Tibial nerve (tissue), 4 donors: ENCODE data around the gene SMAP1. TPM values are rescaled to one million over a fixed set of nuclear protein-coding genes. Genes with fewer than 3 reads are reported as not detected.

ENCODE experiments used
- DNase-seq, 2 donors: peaks; one replicate each; pipeline ENCODE4 v3.0.0-alpha.2; 2019; ENCODE audit warnings: low spot score in 2 of 2
- H3K27ac ChIP-seq, 4 donors: fragments of 200-600 bp; sonication (generic) in 3 of 4; one replicate each; pipeline ENCODE4 v1.5.1; 2017 to 2019; ENCODE audit warnings: mild to moderate bottlenecking in 1 of 4
- H3K27me3 ChIP-seq, 2 donors: fragments of 200-600 bp; sonication (generic) in 1 of 2; one replicate each; pipeline versions ENCODE4 v1.5.1 to v1.6.0; 2017 to 2019
- H3K36me3 ChIP-seq, 3 donors: fragments of 200-600 bp; sonication (generic); one replicate each; pipeline ENCODE4 v1.5.1; 2018 to 2019
- H3K4me1 ChIP-seq, 4 donors: fragments of 200-600 bp; sonication (generic) in 3 of 4; one replicate each; pipeline ENCODE4 v1.5.1; 2017 to 2019
- H3K4me3 ChIP-seq, 4 donors: fragments of 200-600 bp; sonication (generic) in 3 of 4; one replicate each; pipeline ENCODE4 v1.5.1; 2017 to 2019; ENCODE audit warnings: mild to moderate bottlenecking in 1 of 4, moderate library complexity in 1 of 4
- H3K9me3 ChIP-seq, 4 donors: fragments of 200-600 bp; sonication (generic) in 3 of 4; one replicate each; pipeline ENCODE4 v1.5.1; 2017 to 2019
- EP300 ChIP-seq, 2 donors: sonication (generic); formaldehyde crosslinking; IDR thresholded peaks; one replicate each; pipeline ENCODE4 v1.6.1; 2017; ENCODE audit warnings: antibody characterized with exemption in 2 of 2, mild to moderate bottlenecking in 1 of 2
- POLR2A ChIP-seq, 2 donors: fragments of 450-650 bp; IDR thresholded peaks; one replicate each; pipeline ENCODE4 v1.6.1; 2017; ENCODE audit warnings: antibody characterized with exemption in 2 of 2, mild to moderate bottlenecking in 2 of 2, moderate library complexity in 2 of 2
- WGBS, 2 donors: methylation state at CpG; one replicate each; pipeline ENCODE4 v1.1.5; 2018; 5-methylcytosine and 5-hydroxymethylcytosine counted together
- total RNA-seq, 4 donors: library from RNA; depleted of rRNA; stranded (reverse); fragments of >200 nt; gene quantifications; one replicate each; pipeline ENCODE4 v1.1.0, GENCODE V29; 2016
- TF ChIP-seq, protein P1 (sequence below), 5 experiments: fragments of 200-600 bp in 3 of 5; fragments of 450-650 bp in 2 of 5; sonication (generic) in 3 of 5; IDR thresholded peaks; one replicate each; pipeline ENCODE4 v1.5.1; 2016 to 2019; ENCODE audit warnings: antibody characterized with exemption in 5 of 5, mild to moderate bottlenecking in 3 of 5, moderate library complexity in 2 of 5

The SMAP1 gene
- total RNA-seq, 4 donors from 2014 or later: 18.0 to 21.6 (median 20.2) TPM

- TF ChIP-seq, protein P1, sequence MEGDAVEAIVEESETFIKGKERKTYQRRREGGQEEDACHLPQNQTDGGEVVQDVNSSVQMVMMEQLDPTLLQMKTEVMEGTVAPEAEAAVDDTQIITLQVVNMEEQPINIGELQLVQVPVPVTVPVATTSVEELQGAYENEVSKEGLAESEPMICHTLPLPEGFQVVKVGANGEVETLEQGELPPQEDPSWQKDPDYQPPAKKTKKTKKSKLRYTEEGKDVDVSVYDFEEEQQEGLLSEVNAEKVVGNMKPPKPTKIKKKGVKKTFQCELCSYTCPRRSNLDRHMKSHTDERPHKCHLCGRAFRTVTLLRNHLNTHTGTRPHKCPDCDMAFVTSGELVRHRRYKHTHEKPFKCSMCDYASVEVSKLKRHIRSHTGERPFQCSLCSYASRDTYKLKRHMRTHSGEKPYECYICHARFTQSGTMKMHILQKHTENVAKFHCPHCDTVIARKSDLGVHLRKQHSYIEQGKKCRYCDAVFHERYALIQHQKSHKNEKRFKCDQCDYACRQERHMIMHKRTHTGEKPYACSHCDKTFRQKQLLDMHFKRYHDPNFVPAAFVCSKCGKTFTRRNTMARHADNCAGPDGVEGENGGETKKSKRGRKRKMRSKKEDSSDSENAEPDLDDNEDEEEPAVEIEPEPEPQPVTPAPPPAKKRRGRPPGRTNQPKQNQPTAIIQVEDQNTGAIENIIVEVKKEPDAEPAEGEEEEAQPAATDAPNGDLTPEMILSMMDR (IDR thresholded peaks at IDR 0.05): no peak
- TF ChIP-seq POLR2A (IDR thresholded peaks at IDR 0.05): no peak
- no peak for TF ChIP-seq EP300 (IDR thresholded peaks at IDR 0.05)
- Histone ChIP-seq H3K4me3 (no peak overlapping the region), H3K36me3 (no peaks in the 10 kb centered on the region), H3K9me3 (no peaks in the 10 kb centered on the region), H3K27me3 (no peaks in the 10 kb centered on the region), H3K27ac (no peak overlapping the region), H3K4me1 (no peaks in the 10 kb centered on the region)
- 85 to 90% methylated on average over 2 of the region's 2 CpGs for WGBS, 2 donors
- DNase-seq: no peak
These were observed 218.4 kb downstream of the SMAP1 start for GRCh38 chr6:70886071-70886470.

DNA sequence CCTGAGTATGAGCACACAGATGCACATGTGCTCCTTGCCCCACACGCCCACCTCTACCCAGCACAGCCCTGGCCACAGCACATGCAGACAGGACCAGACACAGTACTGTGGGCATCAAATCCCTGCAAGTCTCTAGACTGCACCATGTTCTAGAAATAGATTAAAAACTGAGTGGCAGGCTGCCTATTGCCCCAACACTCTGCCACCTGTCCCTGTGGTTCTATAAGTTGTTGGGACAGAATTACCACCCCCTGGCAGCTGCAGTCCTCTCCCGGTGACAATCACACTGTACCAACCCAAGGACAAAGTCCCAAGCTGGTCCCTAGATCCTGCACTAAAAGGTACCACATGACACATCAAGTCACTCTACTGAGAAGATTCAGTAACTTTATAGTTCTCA, 219.0 kb downstream of the SMAP1 start:
- WGBS, 2 donors: 82 to 91% methylated on average over 2 of the region's 2 CpGs

DNA sequence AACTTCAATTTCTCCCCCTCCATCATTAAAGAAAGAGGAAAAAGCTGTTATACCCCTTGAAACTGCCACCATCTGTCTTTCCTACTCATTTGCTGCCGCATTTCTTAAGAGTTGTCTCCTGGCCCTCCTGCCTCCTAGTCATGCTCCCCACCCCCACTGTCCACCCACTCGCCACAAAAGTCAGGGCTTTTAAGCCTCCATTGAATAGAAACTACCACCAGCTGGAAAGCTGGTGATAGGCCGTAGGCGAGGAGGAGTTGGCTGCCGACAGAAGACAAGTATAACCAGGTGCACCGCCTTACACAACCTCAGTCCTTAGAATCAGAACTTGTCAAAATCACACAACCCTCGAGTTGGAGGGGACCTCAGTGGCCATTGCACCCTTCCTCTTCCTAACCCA, 221.6 kb downstream of the SMAP1 start:
- no peaks in the 10 kb centered on the region for H3K36me3 ChIP-seq
- no peaks in the 10 kb centered on the region for H3K9me3 ChIP-seq
- no peaks in the 10 kb centered on the region for H3K27me3 ChIP-seq
- TF ChIP-seq EP300 (IDR thresholded peaks at IDR 0.05): no peak
- TF ChIP-seq, protein P1 (IDR thresholded peaks at IDR 0.05): no peak
- H3K4me1 ChIP-seq: no peaks in the 10 kb centered on the region
- no peak overlapping the region for H3K4me3 ChIP-seq
- 84 to 87% methylated on average over 7 of the region's 7 CpGs for WGBS, 2 donors
- no peak for DNase-seq
- no peak overlapping the region for H3K27ac ChIP-seq

More for the DNA sequence above, 219.0 kb downstream of the SMAP1 start:
- TF ChIP-seq POLR2A (IDR thresholded peaks at IDR 0.05) (no peak), EP300 (IDR thresholded peaks at IDR 0.05) (no peak)
- TF ChIP-seq, protein P1 (IDR thresholded peaks at IDR 0.05): no peak
- Histone ChIP-seq H3K27me3 (no peaks in the 10 kb centered on the region), H3K4me1 (no peaks in the 10 kb centered on the region), H3K4me3 (no peak overlapping the region), H3K9me3 (no peaks in the 10 kb centered on the region), H3K36me3 (no peaks in the 10 kb centered on the region), H3K27ac (no peak overlapping the region)
- DNase-seq: no peak

DNA sequence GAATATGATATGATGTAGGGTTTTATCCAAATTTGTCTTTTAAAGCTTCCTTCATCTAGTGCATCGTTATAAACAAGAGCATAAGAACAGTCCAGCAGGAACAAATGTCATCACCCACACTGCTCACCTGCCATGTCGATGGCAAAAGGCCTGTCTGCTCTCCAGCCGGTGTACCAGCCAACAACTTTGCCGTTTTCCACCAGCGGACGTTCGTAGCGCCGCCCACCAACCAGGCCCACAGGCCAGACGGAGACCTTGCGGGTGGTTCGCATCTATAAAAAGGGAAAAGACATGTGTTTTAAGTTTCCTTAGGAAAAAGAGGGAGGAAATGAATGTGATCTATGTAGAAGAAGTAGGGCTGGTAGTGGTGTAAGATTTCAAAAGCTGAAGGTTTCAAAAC, 226.3 kb downstream of the SMAP1 start:
- no peak for TF ChIP-seq POLR2A (IDR thresholded peaks at IDR 0.05)
- TF ChIP-seq, protein P1 (IDR thresholded peaks at IDR 0.05): no peak
- TF ChIP-seq EP300 (IDR thresholded peaks at IDR 0.05): no peak
- WGBS, 2 donors: 71 to 79% methylated on average over 12 of the region's 12 CpGs
- Histone ChIP-seq H3K27ac (no peak overlapping the region), H3K36me3 (no peaks in the 10 kb centered on the region), H3K4me3 (no peak overlapping the region), H3K4me1 (no peaks in the 10 kb centered on the region), H3K27me3 (no peaks in the 10 kb centered on the region), H3K9me3 (no peaks in the 10 kb centered on the region)
- DNase-seq: no peak

DNA sequence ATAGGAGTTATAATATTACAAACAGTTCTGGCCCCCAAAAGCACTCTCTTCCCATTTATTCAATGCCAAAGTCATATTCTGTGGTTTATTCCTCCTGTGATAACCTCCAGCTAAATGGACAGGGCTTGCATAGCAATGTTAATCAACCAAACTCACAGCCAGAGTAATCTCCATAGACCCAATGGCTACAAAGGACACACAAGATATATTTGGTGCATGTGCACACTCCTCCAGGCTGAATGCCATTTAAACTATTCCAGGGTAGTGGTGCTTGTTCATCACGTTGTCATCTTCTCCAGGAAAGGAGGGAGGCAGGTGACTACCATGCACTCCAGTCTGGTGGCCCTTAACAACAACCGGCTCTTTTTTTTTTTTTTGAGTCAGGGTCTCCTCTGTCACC, 232.4 kb downstream of the SMAP1 start:
- DNase-seq: no peak
- Histone ChIP-seq H3K36me3 (no peaks in the 10 kb centered on the region), H3K4me1 (no peaks in the 10 kb centered on the region), H3K9me3 (no peaks in the 10 kb centered on the region), H3K27me3 (no peaks in the 10 kb centered on the region), H3K4me3 (no peak overlapping the region), H3K27ac (no peak overlapping the region)
- no peak for TF ChIP-seq POLR2A (IDR thresholded peaks at IDR 0.05)
- TF ChIP-seq EP300 (IDR thresholded peaks at IDR 0.05): no peak
- TF ChIP-seq, protein P1 (IDR thresholded peaks at IDR 0.05): no peak
- 69 to 75% methylated on average over 2 of the region's 2 CpGs for WGBS, 2 donors
